A549 (cell line): Measurements from ENCODE around the gene NCOA6.

Experiments
- NR3C1 ChIP-seq: fragments of >200 bp; sonication (Bioruptor Twin); formaldehyde crosslinking; IDR thresholded peaks from 3 replicates; pipeline ENCODE4 v1.6.1; 2017
- POLR2A ChIP-seq: IDR thresholded peaks from 2 replicates; pipeline ENCODE4 v1.6.1; 2012; ENCODE audit warnings: mild to moderate bottlenecking, low read length
- RAD21 ChIP-seq, 2 experiments: fragments of >200 bp in 1 of 2; sonication (Bioruptor Twin) in 1 of 2; formaldehyde crosslinking in 1 of 2; IDR thresholded peaks in 1 of 2; conservative IDR thresholded peaks in 1 of 2; 2 replicates in 1 of 2; 3 replicates in 1 of 2; pipeline ENCODE4 v1.6.1; 2012 to 2018; ENCODE audit warnings: inconsistent platforms in 1 of 2
- RNF2 ChIP-seq: fragments of 200-600 bp; sonication (generic); IDR thresholded peaks from 2 replicates; pipeline ENCODE4 v1.6.1; 2016; ENCODE audit warnings: low read depth, mild to moderate bottlenecking, antibody characterized with exemption, moderate library complexity, borderline replicate concordance
- SMC3 ChIP-seq: fragments of >200 bp; sonication (Bioruptor Twin); formaldehyde crosslinking; IDR thresholded peaks from 3 replicates; pipeline ENCODE4 v1.6.1; 2018; ENCODE audit warnings: inconsistent platforms
- SREBF2 ChIP-seq: fragments of 450-650 bp; IDR thresholded peaks from 2 replicates; pipeline ENCODE4 v1.6.1; 2014; ENCODE audit warnings: mild to moderate bottlenecking, moderate library complexity
- ZNF302 ChIP-seq: fragments of 250-450 bp; sonication (Bioruptor Pico); IDR thresholded peaks from 2 replicates; pipeline ENCODE4 v1.9.0; 2021; ENCODE audit warnings: inconsistent platforms, mild to moderate bottlenecking, moderate library complexity
- TF ChIP-seq, protein P1 (sequence below): fragments of 200-600 bp; sonication (generic); IDR thresholded peaks from 2 replicates; pipeline ENCODE4 v1.6.1; 2016; ENCODE audit warnings: antibody characterized with exemption, mild to moderate bottlenecking, moderate library complexity
- TF ChIP-seq, protein P2 (sequence below): fragments of >200 bp; sonication (Bioruptor Twin); formaldehyde crosslinking; IDR thresholded peaks from 3 replicates; pipeline ENCODE4 v1.5.1; 2016

DNA sequence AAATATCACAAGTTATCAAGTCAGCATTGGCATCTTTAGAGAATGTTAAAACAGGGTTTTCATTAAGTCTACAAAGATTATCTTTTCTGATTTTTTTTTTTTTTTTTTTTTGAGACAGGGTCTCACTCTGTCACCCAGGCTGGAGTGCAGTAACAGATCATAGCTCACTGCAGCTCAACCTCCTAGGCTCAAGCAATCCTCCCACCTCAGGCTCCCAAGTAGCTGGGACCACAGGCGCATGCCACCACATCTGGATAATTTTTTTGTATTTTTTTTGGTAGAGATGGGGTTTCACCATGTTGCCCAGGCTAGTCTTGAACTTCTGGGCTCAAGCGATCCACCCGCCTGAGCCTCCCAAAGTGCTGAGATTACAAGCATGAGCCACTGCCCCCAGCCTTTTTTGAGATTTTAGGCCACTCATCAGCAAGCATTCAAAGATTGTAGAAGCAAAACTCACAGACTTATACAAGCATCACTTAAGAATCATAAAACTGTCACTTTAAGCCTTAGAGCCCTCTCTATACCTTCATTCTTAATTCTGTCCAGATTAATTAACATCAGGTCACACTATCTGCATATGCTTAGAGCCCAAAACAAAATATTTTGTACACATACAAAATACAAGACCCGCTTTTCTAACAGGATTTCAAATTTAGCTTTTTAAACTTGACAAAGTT is 32.6 kb downstream of the NCOA6 start:
- TF ChIP-seq, protein P1, sequence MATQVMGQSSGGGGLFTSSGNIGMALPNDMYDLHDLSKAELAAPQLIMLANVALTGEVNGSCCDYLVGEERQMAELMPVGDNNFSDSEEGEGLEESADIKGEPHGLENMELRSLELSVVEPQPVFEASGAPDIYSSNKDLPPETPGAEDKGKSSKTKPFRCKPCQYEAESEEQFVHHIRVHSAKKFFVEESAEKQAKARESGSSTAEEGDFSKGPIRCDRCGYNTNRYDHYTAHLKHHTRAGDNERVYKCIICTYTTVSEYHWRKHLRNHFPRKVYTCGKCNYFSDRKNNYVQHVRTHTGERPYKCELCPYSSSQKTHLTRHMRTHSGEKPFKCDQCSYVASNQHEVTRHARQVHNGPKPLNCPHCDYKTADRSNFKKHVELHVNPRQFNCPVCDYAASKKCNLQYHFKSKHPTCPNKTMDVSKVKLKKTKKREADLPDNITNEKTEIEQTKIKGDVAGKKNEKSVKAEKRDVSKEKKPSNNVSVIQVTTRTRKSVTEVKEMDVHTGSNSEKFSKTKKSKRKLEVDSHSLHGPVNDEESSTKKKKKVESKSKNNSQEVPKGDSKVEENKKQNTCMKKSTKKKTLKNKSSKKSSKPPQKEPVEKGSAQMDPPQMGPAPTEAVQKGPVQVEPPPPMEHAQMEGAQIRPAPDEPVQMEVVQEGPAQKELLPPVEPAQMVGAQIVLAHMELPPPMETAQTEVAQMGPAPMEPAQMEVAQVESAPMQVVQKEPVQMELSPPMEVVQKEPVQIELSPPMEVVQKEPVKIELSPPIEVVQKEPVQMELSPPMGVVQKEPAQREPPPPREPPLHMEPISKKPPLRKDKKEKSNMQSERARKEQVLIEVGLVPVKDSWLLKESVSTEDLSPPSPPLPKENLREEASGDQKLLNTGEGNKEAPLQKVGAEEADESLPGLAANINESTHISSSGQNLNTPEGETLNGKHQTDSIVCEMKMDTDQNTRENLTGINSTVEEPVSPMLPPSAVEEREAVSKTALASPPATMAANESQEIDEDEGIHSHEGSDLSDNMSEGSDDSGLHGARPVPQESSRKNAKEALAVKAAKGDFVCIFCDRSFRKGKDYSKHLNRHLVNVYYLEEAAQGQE = no peak
- TF ChIP-seq SREBF2 (no peak), RNF2 (no peak), RAD21 (conservative IDR thresholded peaks at IDR 0.05 in 1 of 2, IDR thresholded peaks at IDR 0.05 in 1 of 2) (no peak), ZNF302 (no peak), SMC3 (no peak), NR3C1 (no peak), POLR2A (no peak)
- TF ChIP-seq, protein P2, sequence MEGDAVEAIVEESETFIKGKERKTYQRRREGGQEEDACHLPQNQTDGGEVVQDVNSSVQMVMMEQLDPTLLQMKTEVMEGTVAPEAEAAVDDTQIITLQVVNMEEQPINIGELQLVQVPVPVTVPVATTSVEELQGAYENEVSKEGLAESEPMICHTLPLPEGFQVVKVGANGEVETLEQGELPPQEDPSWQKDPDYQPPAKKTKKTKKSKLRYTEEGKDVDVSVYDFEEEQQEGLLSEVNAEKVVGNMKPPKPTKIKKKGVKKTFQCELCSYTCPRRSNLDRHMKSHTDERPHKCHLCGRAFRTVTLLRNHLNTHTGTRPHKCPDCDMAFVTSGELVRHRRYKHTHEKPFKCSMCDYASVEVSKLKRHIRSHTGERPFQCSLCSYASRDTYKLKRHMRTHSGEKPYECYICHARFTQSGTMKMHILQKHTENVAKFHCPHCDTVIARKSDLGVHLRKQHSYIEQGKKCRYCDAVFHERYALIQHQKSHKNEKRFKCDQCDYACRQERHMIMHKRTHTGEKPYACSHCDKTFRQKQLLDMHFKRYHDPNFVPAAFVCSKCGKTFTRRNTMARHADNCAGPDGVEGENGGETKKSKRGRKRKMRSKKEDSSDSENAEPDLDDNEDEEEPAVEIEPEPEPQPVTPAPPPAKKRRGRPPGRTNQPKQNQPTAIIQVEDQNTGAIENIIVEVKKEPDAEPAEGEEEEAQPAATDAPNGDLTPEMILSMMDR = no peak
